K562 (cell line): ENCODE results near the gene MRPL2. TPM values are rescaled to one million over a fixed set of nuclear protein-coding genes. Genes with fewer than 3 reads are reported as not detected.
A peak's percentile ranks its signal among the peaks of the same experiment; 100 is the strongest.

Experiments
- ARID1B ChIP-seq: fragments of 450-650 bp; IDR thresholded peaks from 2 replicates; pipeline ENCODE4 v1.6.1; 2016; ENCODE audit warnings: antibody characterized with exemption, mild to moderate bottlenecking, inconsistent platforms
- ATF6 ChIP-seq: sonication (generic); formaldehyde crosslinking; IDR thresholded peaks from 2 replicates; pipeline ENCODE4 v1.4.0; 2020; ENCODE audit warnings: mild to moderate bottlenecking, missing genetic modification reagents
- CXXC5 ChIP-seq: fragments of 250-450 bp; sonication (Bioruptor Pico); IDR thresholded peaks from 2 replicates; pipeline ENCODE4 v1.8.0; 2022; ENCODE audit warnings: inconsistent platforms, mild to moderate bottlenecking, moderate library complexity
- HDAC6 ChIP-seq: IDR thresholded peaks from 2 replicates; pipeline ENCODE4 v1.6.1; 2012; ENCODE audit warnings: low read depth, mild to moderate bottlenecking, control low read depth, inconsistent platforms, low read length, moderate library complexity
- HMGXB4 ChIP-seq: sonication (generic); formaldehyde crosslinking; IDR thresholded peaks from 2 replicates; pipeline ENCODE4 v1.8.1; 2023; ENCODE audit warnings: mild to moderate bottlenecking, missing genetic modification reagents
- HSF4 ChIP-seq: fragments of 250-450 bp; sonication (Bioruptor Pico); IDR thresholded peaks from 2 replicates; pipeline ENCODE4 v2.1.2; 2022; ENCODE audit warnings: mild to moderate bottlenecking, moderate library complexity, borderline replicate concordance
- JUN ChIP-seq, 2 experiments: sonication (generic) in 1 of 2; formaldehyde crosslinking in 1 of 2; IDR thresholded peaks; 2 replicates each; pipeline versions ENCODE4 v1.6.1 to v1.8.0; 2012 to 2022; ENCODE audit warnings: borderline replicate concordance in 2 of 2, mild to moderate bottlenecking in 2 of 2, improper control_type of control experiment in 1 of 2, low read depth in 1 of 2, low read length in 1 of 2, missing genetic modification reagents in 1 of 2
- LARP7 ChIP-seq: fragments of 450-650 bp; IDR thresholded peaks from 2 replicates; pipeline ENCODE4 v1.6.1; 2016
- MBD1 ChIP-seq: fragments of 250-450 bp; sonication (Bioruptor Pico); IDR thresholded peaks from 2 replicates; pipeline ENCODE4 v1.8.0; 2022; ENCODE audit warnings: inconsistent platforms
- NBN ChIP-seq: fragments of 450-650 bp; IDR thresholded peaks from 2 replicates; pipeline ENCODE4 v1.6.1; 2016; ENCODE audit warnings: low read depth, mild to moderate bottlenecking
- RAD51 ChIP-seq: fragments of 450-650 bp; IDR thresholded peaks from 2 replicates; pipeline ENCODE4 v1.7.1; 2016; ENCODE audit warnings: low read depth, mild to moderate bottlenecking, borderline replicate concordance
- SMARCA4 ChIP-seq: fragments of 450-650 bp; IDR thresholded peaks from 2 replicates; pipeline ENCODE4 v1.6.1; 2016
- SUPT5H ChIP-seq: fragments of 450-650 bp; IDR thresholded peaks from 2 replicates; pipeline ENCODE4 v1.6.1; 2016
- VEZF1 ChIP-seq: fragments of 200-800 bp; sonication (Bioruptor generic); IDR thresholded peaks from 2 replicates; pipeline ENCODE4 v1.6.1; 2017; ENCODE audit warnings: missing genetic modification characterization, missing compliant biosample characterization
- ZBTB34 ChIP-seq: fragments of 250-450 bp; sonication (Bioruptor Pico); IDR thresholded peaks from 2 replicates; pipeline ENCODE4 v1.8.0; 2021; ENCODE audit warnings: mild to moderate bottlenecking, moderate library complexity
- ZBTB8A ChIP-seq: fragments of 450-650 bp; IDR thresholded peaks from 2 replicates; pipeline ENCODE4 v1.6.1; 2018; ENCODE audit warnings: mild to moderate bottlenecking, moderate library complexity; ENCODE audit not compliant: partially characterized antibody
- polyA plus RNA-seq, 8 experiments: library from polyadenylated mRNA; depleted of rRNA in 4 of 8; stranded (reverse) in 5 of 8; unstranded in 3 of 8; fragments of >200 nt; fragmentation: Nextera tagmentation in 2 of 8; fragmentation: Illumina TruSeq in 1 of 8; extraction: Ambion mirVana in 2 of 8; extraction: Trizol in 1 of 8; gene quantifications; 2 replicates each; pipeline versions ENCODE4 v1.2.1 to v1.2.3, GENCODE V29; 2011 to 2014; ENCODE audit warnings: inconsistent platforms in 1 of 8, missing spikeins in 1 of 8
- total RNA-seq, 7 experiments: library from RNA; depleted of rRNA in 6 of 7; stranded (reverse); fragments of >200 nt in 6 of 7; fragmentation: Illumina TruSeq in 2 of 7; extraction: Trizol in 2 of 7; gene quantifications; 2 replicates each; pipeline versions ENCODE4 v1.2.1 to v1.2.3, GENCODE V29; 2011 to 2021; ENCODE audit warnings: low replicate concordance in 1 of 7

MRPL2 gene
- total and polyA plus RNA-seq, 9 of the 15 experiments (the other 6 are each of a cell fraction or from before 2014, with no cell fraction given), result 63.1 to 262 (median 121) TPM

GRCh38 chr6:43059168-43060033 lies at the start of gene MRPL2, which contains the start of gene KLC4 (continued):
- no peak for TF ChIP-seq ZBTB34 (CRISPR knock-in tag)
- TF ChIP-seq HDAC6, result 0 out of 2 replicates have a peak, but pooled peaks have one; percentile 35
- no peak for TF ChIP-seq ZBTB8A
- no peak for TF ChIP-seq SMARCA4
- TF ChIP-seq MBD1, result no peak
- no peak for TF ChIP-seq ATF6 (CRISPR knock-in tag)
- TF ChIP-seq JUN (IDR thresholded peaks at IDR 0.05; ENCODE audit: borderline replicate concordance, low read depth, low read length), result peak; percentile 14; the same call in 1 of the 2 replicates
- TF ChIP-seq JUN (CRISPR knock-in tag; IDR thresholded peaks at IDR 0.05; ENCODE audit: borderline replicate concordance), result peak; percentile 32; the same call in 1 of the 2 replicates
- TF ChIP-seq VEZF1 (CRISPR knock-in tag), result peak; percentile 64; the same call in 1 of the 2 replicates
- peak; percentile 93 for TF ChIP-seq NBN
- peak; percentile 73; the same call in 1 of the 2 replicates for TF ChIP-seq RAD51
- TF ChIP-seq LARP7, result no peak
- peak; percentile 55 for TF ChIP-seq ARID1B
- TF ChIP-seq SUPT5H, result peak; percentile 96
- peak; percentile 81 for TF ChIP-seq HMGXB4
- peak; percentile 68 for TF ChIP-seq CXXC5
- TF ChIP-seq HSF4 (CRISPR knock-in tag), result no peak
